ENCODE data around the gene RAP2A.

RAP2A gene

DNA sequence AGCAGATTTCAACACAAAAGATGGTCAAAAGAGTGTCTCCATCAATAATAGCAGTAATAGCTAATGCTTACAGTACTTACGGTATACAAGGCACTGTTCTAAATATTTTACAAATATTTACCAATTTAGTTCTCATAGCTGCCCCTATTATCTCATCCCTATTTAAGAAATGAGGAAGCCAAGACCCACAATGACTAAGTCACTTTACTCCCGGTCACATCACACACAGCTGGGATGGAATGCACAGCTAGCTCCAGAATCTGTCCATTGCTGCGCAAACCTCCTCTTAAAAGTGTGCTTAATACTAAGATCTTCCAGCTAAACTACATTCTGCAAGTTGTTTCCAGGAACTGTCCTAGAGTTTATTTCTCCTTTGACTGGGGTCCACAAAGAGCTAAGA, 63.4 kb downstream of the RAP2A start:
- Histone ChIP-seq H2AFZ (ENCODE audit: low read depth, low read length, severe bottlenecking) (no peak overlapping the region), H3K4me3 (ENCODE audit: insufficient read depth, low read length, poor library complexity, severe bottlenecking) (no peak overlapping the region), H3K9me2 (replicated peaks; ENCODE audit: insufficient read depth, low read length) (no peaks in the 10 kb centered on the region), H3K9ac (ENCODE audit: low read length) (no peak overlapping the region), H3K79me2 (ENCODE audit: insufficient read depth, low read length) (no peaks in the 10 kb centered on the region), H3K27me3 (ENCODE audit: low read length) (no peaks in the 10 kb centered on the region), H3F3A (ENCODE audit: insufficient read depth) (no peaks in the 10 kb centered on the region), H3K4me2 (ENCODE audit: low read depth, low read length, poor library complexity, severe bottlenecking) (no peak overlapping the region), H3K9me3 (ENCODE audit: insufficient read depth, low read length) (no peaks in the 10 kb centered on the region), H3K36me3 (ENCODE audit: low read length) (no peaks in the 10 kb centered on the region), H4K20me1 (ENCODE audit: low read depth, low read length) (no peaks in the 10 kb centered on the region), H3K27ac (ENCODE audit: low read depth, low read length) (no peak overlapping the region)
- TF ChIP-seq EZH2phosphoT487 (conservative IDR thresholded peaks at IDR 0.05; ENCODE audit: low read length), result no peak
- TF ChIP-seq, protein P1, sequence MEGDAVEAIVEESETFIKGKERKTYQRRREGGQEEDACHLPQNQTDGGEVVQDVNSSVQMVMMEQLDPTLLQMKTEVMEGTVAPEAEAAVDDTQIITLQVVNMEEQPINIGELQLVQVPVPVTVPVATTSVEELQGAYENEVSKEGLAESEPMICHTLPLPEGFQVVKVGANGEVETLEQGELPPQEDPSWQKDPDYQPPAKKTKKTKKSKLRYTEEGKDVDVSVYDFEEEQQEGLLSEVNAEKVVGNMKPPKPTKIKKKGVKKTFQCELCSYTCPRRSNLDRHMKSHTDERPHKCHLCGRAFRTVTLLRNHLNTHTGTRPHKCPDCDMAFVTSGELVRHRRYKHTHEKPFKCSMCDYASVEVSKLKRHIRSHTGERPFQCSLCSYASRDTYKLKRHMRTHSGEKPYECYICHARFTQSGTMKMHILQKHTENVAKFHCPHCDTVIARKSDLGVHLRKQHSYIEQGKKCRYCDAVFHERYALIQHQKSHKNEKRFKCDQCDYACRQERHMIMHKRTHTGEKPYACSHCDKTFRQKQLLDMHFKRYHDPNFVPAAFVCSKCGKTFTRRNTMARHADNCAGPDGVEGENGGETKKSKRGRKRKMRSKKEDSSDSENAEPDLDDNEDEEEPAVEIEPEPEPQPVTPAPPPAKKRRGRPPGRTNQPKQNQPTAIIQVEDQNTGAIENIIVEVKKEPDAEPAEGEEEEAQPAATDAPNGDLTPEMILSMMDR (IDR thresholded peaks at IDR 0.05; ENCODE audit: insufficient read depth, low read length, poor library complexity, severe bottlenecking), result no peak

DNA sequence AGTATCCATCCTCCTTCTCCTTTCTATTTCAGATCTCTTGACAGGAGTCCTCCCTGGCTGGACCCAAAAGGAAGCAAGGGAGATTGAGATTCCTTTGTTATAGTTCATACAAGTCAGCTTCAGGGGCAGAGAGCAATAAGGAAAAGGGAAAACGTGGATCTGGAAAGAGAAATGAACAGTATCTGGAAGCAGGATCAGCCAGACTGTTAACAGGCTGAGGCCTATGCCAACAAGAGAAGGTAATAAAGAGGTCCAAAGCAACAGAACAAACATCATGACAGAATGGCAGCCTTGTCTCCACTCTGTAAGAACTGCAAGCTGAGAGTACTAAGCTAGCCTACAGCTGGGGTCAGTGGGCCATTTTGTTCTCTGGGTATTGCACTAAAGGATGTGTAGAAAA, 64.5 kb downstream of the RAP2A start:
- no peak overlapping the region for H3K27ac ChIP-seq (ENCODE audit: low read depth, low read length)
- TF ChIP-seq EZH2phosphoT487 (conservative IDR thresholded peaks at IDR 0.05; ENCODE audit: low read length), result no peak
- TF ChIP-seq, protein P1 (IDR thresholded peaks at IDR 0.05; ENCODE audit: insufficient read depth, low read length, poor library complexity, severe bottlenecking), result no peak
- no peaks in the 10 kb centered on the region for H3K27me3 ChIP-seq (ENCODE audit: low read length)
- no peak overlapping the region for H3K4me3 ChIP-seq (ENCODE audit: insufficient read depth, low read length, poor library complexity, severe bottlenecking)
- no peaks in the 10 kb centered on the region for H3F3A ChIP-seq (ENCODE audit: insufficient read depth)
- no peak overlapping the region for H2AFZ ChIP-seq (ENCODE audit: low read depth, low read length, severe bottlenecking)
- no peak overlapping the region for H3K9ac ChIP-seq (ENCODE audit: low read length)
- no peaks in the 10 kb centered on the region for H3K36me3 ChIP-seq (ENCODE audit: low read length)
- H4K20me1 ChIP-seq (ENCODE audit: low read depth, low read length), result no peaks in the 10 kb centered on the region
- H3K9me2 ChIP-seq (replicated peaks; ENCODE audit: insufficient read depth, low read length), result no peaks in the 10 kb centered on the region
- H3K9me3 ChIP-seq (ENCODE audit: insufficient read depth, low read length), result no peaks in the 10 kb centered on the region
- no peaks in the 10 kb centered on the region for H3K79me2 ChIP-seq (ENCODE audit: insufficient read depth, low read length)
- H3K4me2 ChIP-seq (ENCODE audit: low read depth, low read length, poor library complexity, severe bottlenecking), result no peak overlapping the region

DNA sequence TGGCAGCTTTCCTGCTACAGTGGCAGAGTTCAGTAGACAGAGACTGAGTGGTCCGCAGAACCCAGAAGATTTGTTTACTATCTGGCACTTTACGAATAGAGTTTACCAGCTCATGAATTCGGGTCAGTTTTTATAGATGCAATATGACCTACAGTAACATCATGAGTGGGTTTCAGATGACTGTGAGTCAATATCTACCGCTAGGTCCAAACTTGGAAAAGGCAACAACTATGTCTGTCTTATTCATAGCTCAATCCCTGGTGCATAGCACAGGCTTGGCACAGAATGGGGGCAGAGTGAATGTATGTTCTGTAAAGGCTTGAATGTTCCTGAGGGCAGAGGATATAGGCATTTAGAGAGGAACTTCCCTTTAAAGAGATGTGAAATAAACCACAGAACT, 65.2 kb downstream of the RAP2A start:
- no peaks in the 10 kb centered on the region for H3K9me2 ChIP-seq (replicated peaks; ENCODE audit: insufficient read depth, low read length)
- H3K36me3 ChIP-seq (ENCODE audit: low read length), result no peaks in the 10 kb centered on the region
- no peak overlapping the region for H3K9ac ChIP-seq (ENCODE audit: low read length)
- no peaks in the 10 kb centered on the region for H3F3A ChIP-seq (ENCODE audit: insufficient read depth)
- no peak overlapping the region for H3K4me3 ChIP-seq (ENCODE audit: insufficient read depth, low read length, poor library complexity, severe bottlenecking)
- H3K79me2 ChIP-seq (ENCODE audit: insufficient read depth, low read length), result no peaks in the 10 kb centered on the region
- H2AFZ ChIP-seq (ENCODE audit: low read depth, low read length, severe bottlenecking), result no peak overlapping the region
- H3K9me3 ChIP-seq (ENCODE audit: insufficient read depth, low read length), result no peaks in the 10 kb centered on the region
- TF ChIP-seq, protein P1 (IDR thresholded peaks at IDR 0.05; ENCODE audit: insufficient read depth, low read length, poor library complexity, severe bottlenecking), result no peak
- no peak for TF ChIP-seq EZH2phosphoT487 (conservative IDR thresholded peaks at IDR 0.05; ENCODE audit: low read length)
- H4K20me1 ChIP-seq (ENCODE audit: low read depth, low read length), result no peaks in the 10 kb centered on the region
- H3K4me2 ChIP-seq (ENCODE audit: low read depth, low read length, poor library complexity, severe bottlenecking), result no peak overlapping the region
- H3K27me3 ChIP-seq (ENCODE audit: low read length), result no peaks in the 10 kb centered on the region
- no peak overlapping the region for H3K27ac ChIP-seq (ENCODE audit: low read depth, low read length)

Data from SU-DHL-6 (cell line).